ENCODE data around the gene ULK3. TPM values are rescaled to one million over a fixed set of nuclear protein-coding genes. Genes with fewer than 3 reads are reported as not detected.

ULK3 gene
- polyA plus RNA-seq, 2 donors = 68.8 to 143 TPM

GRCh38 chr15:74844319-74845207 is 1.6 kb upstream of the ULK3 start:
- Histone ChIP-seq H3K9me3 (ENCODE audit: control insufficient read depth in 2 of 2, insufficient read depth in 1 of 2, low read depth in 1 of 2, low read length in 1 of 2) (no peaks in the 10 kb centered on the region), H3K36me3 (ENCODE audit: control insufficient read depth in 2 of 2, insufficient read depth in 2 of 2, low read length in 1 of 2) (peaks cover 0 to 36% of the 10 kb centered on the region in 2 donors), H3K27ac (ENCODE audit: low read depth in 2 of 2, low read length in 1 of 2) (peak overlapping the region; percentile 91 to 96), H3K27me3 (ENCODE audit: control insufficient read depth in 1 of 2, insufficient read depth in 2 of 2, low read length in 2 of 2) (no peaks in the 10 kb centered on the region), H3K4me1 (ENCODE audit: control insufficient read depth in 2 of 2, insufficient read depth in 2 of 2, low read length in 1 of 2) (peaks cover 2 to 21% of the 10 kb centered on the region in 2 donors), H3K4me3 (ENCODE audit: low read depth in 1 of 2, low read length in 2 of 2) (no peak overlapping the region)
- 71 to 81% methylated on average over 12 of the region's 12 CpGs for WGBS, 2 donors

DNA sequence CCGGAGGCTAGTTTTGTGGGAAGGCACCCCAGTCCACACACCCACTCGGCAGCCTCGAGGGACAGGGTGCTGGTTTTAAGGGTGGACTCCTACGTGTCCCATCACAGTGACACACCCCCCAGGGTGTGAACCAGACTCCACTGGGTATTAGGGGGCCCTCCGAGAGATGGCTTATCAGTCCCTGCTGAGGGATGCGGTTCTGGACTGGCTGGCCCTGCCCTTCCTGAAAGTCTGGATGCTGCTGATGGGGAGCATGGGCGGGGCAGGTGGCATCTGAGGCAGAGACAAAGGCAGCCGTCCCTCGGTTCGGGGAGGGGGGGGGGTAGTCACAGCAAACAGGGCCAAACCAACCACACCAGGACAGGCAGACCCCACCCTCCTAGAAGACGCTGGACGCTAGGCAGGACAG is 939 bp upstream of the ULK3 start:
- 52 to 54% methylated on average over 12 of the region's 12 CpGs for WGBS, 2 donors
- no peaks in the 10 kb centered on the region for H3K9me3 ChIP-seq (ENCODE audit: control insufficient read depth in 2 of 2, insufficient read depth in 1 of 2, low read depth in 1 of 2, low read length in 1 of 2)
- H3K4me1 ChIP-seq (ENCODE audit: control insufficient read depth in 2 of 2, insufficient read depth in 2 of 2, low read length in 1 of 2) = peaks cover 2 to 21% of the 10 kb centered on the region in 2 donors
- peaks cover 5 to 41% of the 10 kb centered on the region in 2 donors for H3K36me3 ChIP-seq (ENCODE audit: control insufficient read depth in 2 of 2, insufficient read depth in 2 of 2, low read length in 1 of 2)
- H3K27ac ChIP-seq (ENCODE audit: low read depth in 2 of 2, low read length in 1 of 2) = peak overlapping the region; percentile 91 to 96
- no peak overlapping the region for H3K4me3 ChIP-seq (ENCODE audit: low read depth in 1 of 2, low read length in 2 of 2)
- H3K27me3 ChIP-seq (ENCODE audit: control insufficient read depth in 1 of 2, insufficient read depth in 2 of 2, low read length in 2 of 2) = no peaks in the 10 kb centered on the region

GRCh38 chr15:74843445-74843828 is 481 bp upstream of the ULK3 start:
- peak overlapping the region; percentile 91 to 96 for H3K27ac ChIP-seq (ENCODE audit: low read depth in 2 of 2, low read length in 1 of 2)
- H3K9me3 ChIP-seq (ENCODE audit: control insufficient read depth in 2 of 2, insufficient read depth in 1 of 2, low read depth in 1 of 2, low read length in 1 of 2) = no peaks in the 10 kb centered on the region
- peaks cover 2 to 21% of the 10 kb centered on the region in 2 donors for H3K4me1 ChIP-seq (ENCODE audit: control insufficient read depth in 2 of 2, insufficient read depth in 2 of 2, low read length in 1 of 2)
- H3K27me3 ChIP-seq (ENCODE audit: control insufficient read depth in 1 of 2, insufficient read depth in 2 of 2, low read length in 2 of 2) = no peaks in the 10 kb centered on the region
- H3K4me3 ChIP-seq (ENCODE audit: low read depth in 1 of 2, low read length in 2 of 2) = peak overlapping the region; percentile 55 to 85
- 16% methylated on average over 18 of the region's 18 CpGs for WGBS, 2 donors
- peaks cover 5 to 40% of the 10 kb centered on the region in 2 donors for H3K36me3 ChIP-seq (ENCODE audit: control insufficient read depth in 2 of 2, insufficient read depth in 2 of 2, low read length in 1 of 2)

GRCh38 chr15:74841891-74842373 is 1.0 kb downstream of the ULK3 start:
- Histone ChIP-seq H3K4me1 (ENCODE audit: control insufficient read depth in 2 of 2, insufficient read depth in 2 of 2, low read length in 1 of 2) (peaks cover 2 to 19% of the 10 kb centered on the region in 2 donors), H3K9me3 (ENCODE audit: control insufficient read depth in 2 of 2, insufficient read depth in 1 of 2, low read depth in 1 of 2, low read length in 1 of 2) (no peaks in the 10 kb centered on the region), H3K27ac (ENCODE audit: low read depth in 2 of 2, low read length in 1 of 2) (peak overlapping the region in 1 of 2 donors; percentile 96), H3K27me3 (ENCODE audit: control insufficient read depth in 1 of 2, insufficient read depth in 2 of 2, low read length in 2 of 2) (no peaks in the 10 kb centered on the region), H3K36me3 (ENCODE audit: control insufficient read depth in 2 of 2, insufficient read depth in 2 of 2, low read length in 1 of 2) (peaks cover 6 to 37% of the 10 kb centered on the region in 2 donors), H3K4me3 (ENCODE audit: low read depth in 1 of 2, low read length in 2 of 2) (peak overlapping the region; percentile 85 to 88)
- WGBS, 2 donors = 72 to 73% methylated on average over 14 of the region's 14 CpGs

DNA sequence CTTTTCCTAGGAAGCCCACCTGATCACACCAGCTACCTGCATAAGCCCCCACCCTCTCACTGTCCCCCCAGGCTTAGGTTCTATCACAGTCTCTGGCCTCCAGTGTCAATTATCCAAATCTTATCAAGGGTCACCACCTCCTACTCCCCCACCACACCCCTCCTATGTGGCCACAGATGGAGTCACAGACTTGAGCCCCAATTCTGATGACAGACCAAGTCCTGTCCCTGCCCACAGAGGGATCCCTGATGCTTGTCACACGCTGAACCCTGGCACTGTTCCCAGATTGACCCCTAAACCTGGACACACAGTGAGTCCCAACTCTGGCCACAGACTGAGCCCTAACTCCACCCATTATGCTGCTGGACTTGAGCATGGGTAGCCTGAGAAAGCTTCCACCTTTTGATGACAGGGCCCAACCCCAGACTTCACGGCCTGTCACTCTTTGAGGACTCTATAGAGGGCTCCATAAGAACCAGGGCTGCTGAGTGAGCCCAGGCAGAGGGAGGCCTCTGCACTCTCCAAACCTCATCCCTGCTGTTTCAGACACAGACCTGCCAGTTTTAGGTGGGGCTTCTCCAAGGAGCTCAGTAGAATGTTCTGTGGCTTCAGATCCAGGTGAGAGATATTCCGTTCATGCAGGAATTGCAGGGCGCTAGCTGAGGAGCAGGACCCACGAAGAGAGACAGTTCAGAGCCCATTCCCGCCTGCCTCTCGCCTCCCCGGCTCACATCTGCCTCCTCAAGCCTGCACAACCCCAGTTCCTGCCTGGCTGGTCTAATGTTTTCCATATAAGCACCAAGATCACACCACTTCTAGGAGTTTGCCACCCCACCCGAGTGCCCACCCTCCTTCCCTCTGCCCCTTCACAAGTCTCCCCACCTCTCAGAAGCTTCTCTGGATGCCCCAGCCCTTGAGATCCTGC is 1.8 kb downstream of the ULK3 start:
- peak overlapping the region in 1 of 2 donors; percentile 56 for H3K27ac ChIP-seq (ENCODE audit: low read depth in 2 of 2, low read length in 1 of 2)
- H3K36me3 ChIP-seq (ENCODE audit: control insufficient read depth in 2 of 2, insufficient read depth in 2 of 2, low read length in 1 of 2) = peaks cover 12 to 44% of the 10 kb centered on the region in 2 donors
- no peaks in the 10 kb centered on the region for H3K27me3 ChIP-seq (ENCODE audit: control insufficient read depth in 1 of 2, insufficient read depth in 2 of 2, low read length in 2 of 2)
- WGBS, 2 donors = 85 to 92% methylated on average over 9 of the region's 9 CpGs
- H3K4me1 ChIP-seq (ENCODE audit: control insufficient read depth in 2 of 2, insufficient read depth in 2 of 2, low read length in 1 of 2) = peaks cover 2 to 19% of the 10 kb centered on the region in 2 donors
- H3K9me3 ChIP-seq (ENCODE audit: control insufficient read depth in 2 of 2, insufficient read depth in 1 of 2, low read depth in 1 of 2, low read length in 1 of 2) = no peaks in the 10 kb centered on the region
- H3K4me3 ChIP-seq (ENCODE audit: low read depth in 1 of 2, low read length in 2 of 2) = peak overlapping the region; percentile 85 to 88

GRCh38 chr15:74839526-74840395 is 3.2 kb downstream of the ULK3 start:
- Histone ChIP-seq H3K27me3 (ENCODE audit: control insufficient read depth in 1 of 2, insufficient read depth in 2 of 2, low read length in 2 of 2) (no peaks in the 10 kb centered on the region), H3K4me3 (ENCODE audit: low read depth in 1 of 2, low read length in 2 of 2) (no peak overlapping the region), H3K36me3 (ENCODE audit: control insufficient read depth in 2 of 2, insufficient read depth in 2 of 2, low read length in 1 of 2) (peaks cover 12 to 43% of the 10 kb centered on the region in 2 donors), H3K9me3 (ENCODE audit: control insufficient read depth in 2 of 2, insufficient read depth in 1 of 2, low read depth in 1 of 2, low read length in 1 of 2) (no peaks in the 10 kb centered on the region), H3K27ac (ENCODE audit: low read depth in 2 of 2, low read length in 1 of 2) (no peak overlapping the region), H3K4me1 (ENCODE audit: control insufficient read depth in 2 of 2, insufficient read depth in 2 of 2, low read length in 1 of 2) (peaks cover 2 to 16% of the 10 kb centered on the region in 2 donors)
- 83 to 87% methylated on average over 31 of the region's 31 CpGs for WGBS, 2 donors

DNA sequence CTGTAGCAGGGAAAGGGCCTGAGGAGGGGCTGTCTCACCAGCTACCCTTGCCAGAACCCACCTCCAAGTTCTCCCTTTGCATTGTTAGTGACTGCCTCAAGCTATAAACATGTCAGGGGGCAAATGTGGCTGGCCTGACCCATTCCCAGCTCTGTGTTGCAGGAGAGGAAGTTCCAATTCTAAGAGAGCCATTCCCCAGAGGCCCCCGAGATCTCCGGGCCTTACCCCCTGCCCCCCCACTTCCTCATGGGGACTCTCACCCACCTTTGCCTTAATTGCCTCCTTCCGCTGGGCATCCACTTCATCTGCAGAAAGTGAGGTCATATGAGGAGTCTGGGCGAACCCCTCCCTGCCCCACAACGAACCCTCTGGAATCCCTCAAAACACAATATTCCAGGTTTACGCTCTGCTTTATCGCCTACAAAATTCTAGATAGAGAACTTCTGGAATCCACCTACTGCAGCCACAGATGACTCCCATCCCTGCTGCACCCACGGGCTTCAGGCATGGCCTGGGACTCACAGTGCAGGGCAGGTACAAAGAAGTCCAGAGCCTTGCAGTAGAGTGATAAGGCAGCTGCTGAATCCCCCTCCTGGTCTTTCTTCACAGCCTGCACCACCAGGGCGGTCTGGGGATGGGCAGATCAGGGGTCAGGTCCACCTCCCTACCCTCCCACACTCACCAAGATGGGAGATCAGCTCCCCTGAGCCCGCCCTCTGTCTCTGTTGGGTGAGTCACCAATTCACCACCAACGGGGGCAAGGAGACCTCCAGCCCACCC is 4.0 kb downstream of the ULK3 start:
- Histone ChIP-seq H3K9me3 (ENCODE audit: control insufficient read depth in 2 of 2, insufficient read depth in 1 of 2, low read depth in 1 of 2, low read length in 1 of 2) (no peaks in the 10 kb centered on the region), H3K36me3 (ENCODE audit: control insufficient read depth in 2 of 2, insufficient read depth in 2 of 2, low read length in 1 of 2) (peaks cover 12 to 43% of the 10 kb centered on the region in 2 donors), H3K27me3 (ENCODE audit: control insufficient read depth in 1 of 2, insufficient read depth in 2 of 2, low read length in 2 of 2) (no peaks in the 10 kb centered on the region), H3K27ac (ENCODE audit: low read depth in 2 of 2, low read length in 1 of 2) (no peak overlapping the region), H3K4me3 (ENCODE audit: low read depth in 1 of 2, low read length in 2 of 2) (no peak overlapping the region), H3K4me1 (ENCODE audit: control insufficient read depth in 2 of 2, insufficient read depth in 2 of 2, low read length in 1 of 2) (peaks cover 2 to 13% of the 10 kb centered on the region in 2 donors)
- 83 to 90% methylated on average over 11 of the region's 11 CpGs for WGBS, 2 donors

- Histone ChIP-seq H3K27me3 (ENCODE audit: control insufficient read depth in 1 of 2, insufficient read depth in 2 of 2, low read length in 2 of 2) (no peaks in the 10 kb centered on the region), H3K36me3 (ENCODE audit: control insufficient read depth in 2 of 2, insufficient read depth in 2 of 2, low read length in 1 of 2) (peaks cover 12 to 43% of the 10 kb centered on the region in 2 donors), H3K9me3 (ENCODE audit: control insufficient read depth in 2 of 2, insufficient read depth in 1 of 2, low read depth in 1 of 2, low read length in 1 of 2) (no peaks in the 10 kb centered on the region), H3K4me3 (ENCODE audit: low read depth in 1 of 2, low read length in 2 of 2) (no peak overlapping the region), H3K27ac (ENCODE audit: low read depth in 2 of 2, low read length in 1 of 2) (no peak overlapping the region), H3K4me1 (ENCODE audit: control insufficient read depth in 2 of 2, insufficient read depth in 2 of 2, low read length in 1 of 2) (peaks cover 0 to 5% of the 10 kb centered on the region in 2 donors)
- 88 to 94% methylated on average over 7 to 10 of the region's 10 CpGs for WGBS, 2 donors
These were observed 4.8 kb downstream of the ULK3 start for GRCh38 chr15:74838137-74838516.

Data from esophagus (tissue), 2 donors.